OCI-LY3 (cell line): ENCODE data around the gene FOXN4.
A peak's percentile ranks its signal among the peaks of the same experiment; 100 is the strongest.

Experiments
- H2AFZ ChIP-seq: fragments of 200-600, 300-600 bp; shearing (Covaris generic); 2 replicates; pipeline ENCODE4 v1.6.0; 2014; ENCODE audit warnings: antibody characterized with exemption, low read depth, low read length
- H3K27ac ChIP-seq: fragments of 200-600, 300-600 bp; sonication (generic); 2 replicates; pipeline ENCODE4 v1.5.1; 2014; ENCODE audit warnings: mild to moderate bottlenecking, low read length, moderate library complexity, mixed read lengths
- H3K27me3 ChIP-seq: fragments of 200-600, 300-600 bp; sonication (generic); 2 replicates; pipeline ENCODE4 v1.6.1; 2014; ENCODE audit warnings: low read depth, low read length, mixed read lengths
- H3K36me3 ChIP-seq: fragments of 200-600, 300-600 bp; sonication (generic); replicated peaks from 2 replicates; pipeline ENCODE3; 2014; ENCODE audit warnings: low read depth, low read length, mixed read lengths
- H3K4me1 ChIP-seq: fragments of 300-600, 200-600 bp; sonication (generic); 2 replicates; pipeline ENCODE4 v1.6.1; 2014; ENCODE audit warnings: low read length, mixed read lengths
- H3K4me2 ChIP-seq: fragments of 200-600, 300-600 bp; sonication (generic); 2 replicates; pipeline ENCODE4 v1.6.1; 2014; ENCODE audit warnings: low read length, mixed read lengths
- H3K4me3 ChIP-seq: fragments of 300-600, 200-600 bp; sonication (generic); 2 replicates; pipeline ENCODE4 v1.5.1; 2014; ENCODE audit warnings: antibody characterized with exemption, mild to moderate bottlenecking, low read length, moderate library complexity
- H3K79me2 ChIP-seq: fragments of 300-600, 200-600 bp; shearing (Covaris generic); 2 replicates; pipeline ENCODE4 v1.6.1; 2014; ENCODE audit warnings: mild to moderate bottlenecking, low read length, mixed read lengths
- H3K9ac ChIP-seq: fragments of 300-600, 200-600 bp; shearing (Covaris generic); 2 replicates; pipeline ENCODE4 v1.6.0; 2014; ENCODE audit warnings: mild to moderate bottlenecking, low read length, moderate library complexity
- H3K9me3 ChIP-seq: fragments of 200-600, 300-600 bp; shearing (Covaris generic); 2 replicates; pipeline ENCODE4 v1.6.1; 2014; ENCODE audit warnings: low read length, mixed read lengths; ENCODE audit not compliant: insufficient read depth
- H4K20me1 ChIP-seq: fragments of 200-600, 300-600 bp; sonication (generic); 2 replicates; pipeline ENCODE4 v1.6.1; 2016; ENCODE audit warnings: low read length, mixed read lengths; ENCODE audit not compliant: insufficient read depth
- CTCF ChIP-seq: fragments of 200-600, 300-600 bp; sonication (generic); IDR thresholded peaks from 2 replicates; pipeline ENCODE4 v1.5.1; 2014; ENCODE audit warnings: antibody characterized with exemption, low read length, low read depth
- EZH2phosphoT487 ChIP-seq: fragments of 200-600 bp; shearing (Covaris generic); IDR thresholded peaks from 2 replicates; pipeline ENCODE4 v1.6.1; 2018; ENCODE audit warnings: antibody characterized with exemption, mixed run types, low read depth

Gene FOXN4

DNA sequence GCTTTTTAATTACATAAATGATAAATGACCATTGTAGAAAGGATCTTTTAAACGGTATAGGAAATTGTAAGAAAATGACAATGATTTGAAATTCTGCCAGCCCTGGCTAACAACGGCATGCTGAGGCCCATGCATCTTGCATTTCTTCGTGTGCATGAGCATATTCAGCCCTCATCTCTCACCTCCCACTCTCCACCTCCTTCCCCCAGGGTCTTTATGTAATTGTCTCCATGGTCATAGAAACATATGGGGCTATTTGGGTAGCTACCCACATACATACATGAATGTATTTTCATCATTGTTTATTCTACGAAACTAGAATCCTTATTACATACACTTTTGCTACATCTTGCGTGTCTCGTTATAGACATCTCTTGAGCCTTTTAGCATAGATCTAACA, 43.1 kb upstream of the FOXN4 start:
- no peak overlapping the region for H3K27ac ChIP-seq
- no peak overlapping the region for H3K4me2 ChIP-seq
- H2AFZ ChIP-seq, result no peak overlapping the region
- H3K4me1 ChIP-seq, result no peaks in the 10 kb centered on the region
- H3K27me3 ChIP-seq, result peaks cover 37% of the 10 kb centered on the region
- no peaks in the 10 kb centered on the region for H3K9me3 ChIP-seq
- H3K4me3 ChIP-seq, result no peak overlapping the region
- no peaks in the 10 kb centered on the region for H3K36me3 ChIP-seq
- no peaks in the 10 kb centered on the region for H3K79me2 ChIP-seq
- H3K9ac ChIP-seq, result no peak overlapping the region
- no peaks in the 10 kb centered on the region for H4K20me1 ChIP-seq
- no peak for TF ChIP-seq EZH2phosphoT487
- no peak for TF ChIP-seq CTCF

DNA sequence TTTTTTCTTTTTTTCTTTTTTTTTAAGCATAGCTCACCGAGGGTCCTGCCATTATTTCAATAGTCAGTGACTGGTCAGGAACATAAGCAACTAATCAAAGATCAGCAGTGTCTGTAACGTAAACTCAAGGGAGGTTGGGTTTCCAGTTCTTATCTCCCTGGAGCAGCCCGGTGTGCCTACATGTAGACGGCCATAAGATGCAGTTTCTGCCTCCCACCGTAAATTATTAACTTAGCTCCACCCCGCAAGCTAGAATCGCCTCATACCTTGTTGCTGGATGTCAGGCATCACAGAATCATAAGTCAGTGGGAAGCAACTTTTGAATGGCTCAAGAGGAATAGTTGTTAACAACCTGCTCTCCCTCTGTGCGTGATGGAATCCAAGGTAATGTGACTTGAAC, 38.5 kb upstream of the FOXN4 start, which contains the start of gene MYO1H:
Gene MYO1H (plus strand): TSS at position 312 of the 400 bp plus-strand sequence. CDS start 61 bp downstream, at position 373.
- Histone ChIP-seq H4K20me1 (no peaks in the 10 kb centered on the region; the same call in 1 of the 2 replicates), H3K27ac (no peak within 1 kb of the TSS), H3K9ac (no peak within 1 kb of the TSS), H3K4me3 (no peak within 1 kb of the TSS), H3K9me3 (no peaks in the 10 kb centered on the region), H3K4me1 (peaks cover 5% of the 10 kb centered on the region), H2AFZ (no peak within 1 kb of the TSS), H3K4me2 (no peak within 1 kb of the TSS), H3K27me3 (peaks cover 37% of the 10 kb centered on the region), H3K36me3 (no peaks in the 10 kb centered on the region), H3K79me2 (no peaks in the 10 kb centered on the region)
- TF ChIP-seq CTCF (no peak), EZH2phosphoT487 (no peak)

DNA sequence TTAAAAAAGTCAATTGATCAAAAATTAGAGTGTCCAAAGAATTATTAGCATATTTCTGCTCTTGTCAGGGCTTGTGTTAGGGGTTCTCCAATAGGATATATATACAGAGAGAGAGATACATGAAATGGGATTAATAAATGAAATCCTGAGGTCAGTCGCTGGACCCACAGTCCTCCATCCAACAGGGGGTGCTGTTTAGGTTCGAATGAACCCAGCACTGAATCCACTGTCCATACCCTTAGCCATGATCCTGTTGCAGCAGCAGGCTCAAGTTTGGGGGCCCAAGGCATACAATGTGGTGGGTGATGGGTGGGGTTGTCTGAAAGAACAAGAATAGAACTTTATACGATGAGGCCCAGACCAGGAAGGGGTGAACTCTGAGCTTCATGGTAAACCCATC, 37.8 kb upstream of the FOXN4 start:
- H3K79me2 ChIP-seq, result no peaks in the 10 kb centered on the region
- H3K27ac ChIP-seq, result no peak overlapping the region
- H3K36me3 ChIP-seq, result no peaks in the 10 kb centered on the region
- TF ChIP-seq EZH2phosphoT487, result no peak
- peak; percentile 38 for TF ChIP-seq CTCF
- no peak overlapping the region for H3K4me2 ChIP-seq
- peaks cover 32% of the 10 kb centered on the region for H3K27me3 ChIP-seq
- H3K9me3 ChIP-seq, result no peaks in the 10 kb centered on the region
- no peak overlapping the region for H3K9ac ChIP-seq
- H2AFZ ChIP-seq, result no peak overlapping the region
- peaks cover 5% of the 10 kb centered on the region for H3K4me1 ChIP-seq
- no peak overlapping the region for H3K4me3 ChIP-seq
- H4K20me1 ChIP-seq, result no peaks in the 10 kb centered on the region; the same call in 1 of the 2 replicates

DNA sequence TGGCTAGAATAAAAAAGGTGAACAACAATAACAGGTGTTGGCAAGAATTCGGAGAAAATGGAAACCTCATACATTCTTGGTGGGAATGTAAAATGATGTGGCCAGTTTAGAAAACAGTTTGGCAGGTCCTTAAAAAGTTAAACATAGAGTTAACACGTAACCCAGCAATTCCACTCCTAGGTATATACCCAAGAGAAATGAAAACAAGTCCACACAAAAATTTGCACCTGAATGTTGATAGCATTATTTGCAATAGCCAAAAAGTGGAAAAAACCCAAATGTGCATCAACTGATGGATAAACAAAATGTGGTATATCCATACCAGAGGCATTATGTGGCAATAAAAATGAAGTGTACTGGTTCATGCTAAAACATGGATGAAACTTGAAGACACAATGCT, 36.3 kb upstream of the FOXN4 start:
- H3K36me3 ChIP-seq, result no peaks in the 10 kb centered on the region
- H3K27me3 ChIP-seq, result peaks cover 21% of the 10 kb centered on the region
- H2AFZ ChIP-seq, result no peak overlapping the region
- TF ChIP-seq CTCF, result no peak
- TF ChIP-seq EZH2phosphoT487, result no peak
- H3K9ac ChIP-seq, result no peak overlapping the region
- no peak overlapping the region for H3K4me2 ChIP-seq
- H3K9me3 ChIP-seq, result no peaks in the 10 kb centered on the region
- no peak overlapping the region for H3K4me3 ChIP-seq
- H3K27ac ChIP-seq, result no peak overlapping the region
- no peaks in the 10 kb centered on the region; the same call in 1 of the 2 replicates for H4K20me1 ChIP-seq
- no peaks in the 10 kb centered on the region for H3K79me2 ChIP-seq
- H3K4me1 ChIP-seq, result peaks cover 5% of the 10 kb centered on the region
